Lower lobe of right lung (tissue), 2 donors: ENCODE measurements around the gene NCOA3. TPM values are rescaled to one million over a fixed set of nuclear protein-coding genes. Genes with fewer than 3 reads are reported as not detected.

Experiments used
- ATAC-seq, 2 donors: fragments of 200-7000 bp; cut with Tn5 transposase; one replicate each; pipeline ENCODE4 v1.9.1; 2020 to 2022; ENCODE audit warnings: mild to moderate bottlenecking in 2 of 2, moderate library complexity in 2 of 2
- DNase-seq: peaks from one replicate; pipeline ENCODE4 v3.0.0-alpha.2; 2020
- H3K27ac ChIP-seq: fragments of 200-600 bp; one replicate; pipeline ENCODE4 v1.8.0; 2022
- H3K27me3 ChIP-seq: fragments of 200-600 bp; one replicate; pipeline ENCODE4 v1.8.0; 2022; ENCODE audit warnings: low read depth
- H3K36me3 ChIP-seq: fragments of 200-600 bp; one replicate; pipeline ENCODE4 v1.8.0; 2022; ENCODE audit warnings: mild to moderate bottlenecking
- H3K4me1 ChIP-seq: fragments of 200-600 bp; one replicate; pipeline ENCODE4 v1.8.0; 2022
- H3K4me3 ChIP-seq: fragments of 200-600 bp; one replicate; pipeline ENCODE4 v1.8.0; 2022; ENCODE audit warnings: mild to moderate bottlenecking
- H3K9me3 ChIP-seq: fragments of 200-600 bp; one replicate; pipeline ENCODE4 v1.8.0; 2022
- intact Hi-C: fragments of 100-400 bp; cut with DNase I; formaldehyde crosslinking; loops from one replicate; pipeline ENCODE4 v1.11.0; 2022
- total RNA-seq: library from RNA; stranded (reverse); fragmentation: NEBNext Ultra II Directional; extraction: Animal tissue kit (Norgen Biotek cat#: 25700); gene quantifications from one replicate; pipeline ENCODE4 v1.2.1, GENCODE V29; 2021
- TF ChIP-seq, protein P1 (sequence below): fragments of 200-600 bp; IDR thresholded peaks from one replicate; pipeline ENCODE4 v1.8.0; 2022; ENCODE audit warnings: antibody characterized with exemption, mild to moderate bottlenecking
- donor health status: DM: no; HTN: yes; CAD: no; lungs with severe emphysema.

Gene NCOA3
- total RNA-seq, 1 donor from 2014 or later = 42.1 TPM

DNA sequence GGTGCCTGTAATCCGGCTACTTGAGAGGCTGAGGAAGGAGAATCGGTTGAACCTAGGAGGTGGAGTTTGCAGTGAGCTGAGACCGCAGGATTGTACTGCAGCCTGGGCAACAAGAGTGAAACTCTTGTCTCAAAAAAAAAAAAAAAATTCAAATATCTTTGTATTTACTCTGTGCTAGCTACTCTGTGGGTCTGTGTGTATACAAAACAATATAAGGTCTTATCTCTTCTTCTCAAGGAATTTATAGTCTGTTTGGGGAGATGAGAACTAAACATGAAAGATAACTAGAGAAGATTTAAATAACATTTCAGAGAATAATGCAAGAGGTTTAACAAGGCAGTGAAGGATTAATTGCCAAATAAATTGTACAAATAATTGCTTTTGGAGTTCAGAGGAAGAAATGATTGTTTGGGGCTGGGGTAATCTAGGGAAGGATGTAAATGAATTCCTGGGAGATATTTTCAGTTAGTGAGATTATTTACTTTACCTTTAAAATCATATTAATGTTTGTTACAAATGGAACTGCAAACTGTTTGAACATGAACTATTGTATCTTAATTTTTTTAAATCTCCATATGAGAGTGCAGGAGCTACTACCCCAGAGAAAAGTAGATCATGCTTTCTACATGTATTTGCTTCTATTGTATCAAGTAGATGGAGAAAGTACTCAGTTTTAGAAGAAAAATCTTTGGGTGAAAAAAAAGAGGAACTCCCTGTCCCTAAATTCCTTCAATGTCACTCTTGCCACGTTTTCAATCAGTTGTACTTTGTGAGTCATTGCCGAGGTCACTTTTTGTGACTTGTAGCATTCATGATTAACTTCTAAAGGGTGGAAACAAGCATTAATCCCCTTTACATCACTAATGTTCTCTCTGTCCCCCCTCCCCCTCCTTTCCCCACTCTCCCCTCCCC lies 39.0 kb downstream of the NCOA3 start:
- intact Hi-C loops = no loop called here
- Histone ChIP-seq H3K27me3 (no peaks in the 10 kb centered on the region), H3K4me3 (no peak overlapping the region), H3K36me3 (no peaks in the 10 kb centered on the region), H3K9me3 (no peaks in the 10 kb centered on the region), H3K4me1 (peaks cover 24% of the 10 kb centered on the region), H3K27ac (no peak overlapping the region)
- ATAC-seq = no peak
- DNase-seq = no peak
- TF ChIP-seq, protein P1, sequence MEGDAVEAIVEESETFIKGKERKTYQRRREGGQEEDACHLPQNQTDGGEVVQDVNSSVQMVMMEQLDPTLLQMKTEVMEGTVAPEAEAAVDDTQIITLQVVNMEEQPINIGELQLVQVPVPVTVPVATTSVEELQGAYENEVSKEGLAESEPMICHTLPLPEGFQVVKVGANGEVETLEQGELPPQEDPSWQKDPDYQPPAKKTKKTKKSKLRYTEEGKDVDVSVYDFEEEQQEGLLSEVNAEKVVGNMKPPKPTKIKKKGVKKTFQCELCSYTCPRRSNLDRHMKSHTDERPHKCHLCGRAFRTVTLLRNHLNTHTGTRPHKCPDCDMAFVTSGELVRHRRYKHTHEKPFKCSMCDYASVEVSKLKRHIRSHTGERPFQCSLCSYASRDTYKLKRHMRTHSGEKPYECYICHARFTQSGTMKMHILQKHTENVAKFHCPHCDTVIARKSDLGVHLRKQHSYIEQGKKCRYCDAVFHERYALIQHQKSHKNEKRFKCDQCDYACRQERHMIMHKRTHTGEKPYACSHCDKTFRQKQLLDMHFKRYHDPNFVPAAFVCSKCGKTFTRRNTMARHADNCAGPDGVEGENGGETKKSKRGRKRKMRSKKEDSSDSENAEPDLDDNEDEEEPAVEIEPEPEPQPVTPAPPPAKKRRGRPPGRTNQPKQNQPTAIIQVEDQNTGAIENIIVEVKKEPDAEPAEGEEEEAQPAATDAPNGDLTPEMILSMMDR = no peak

DNA sequence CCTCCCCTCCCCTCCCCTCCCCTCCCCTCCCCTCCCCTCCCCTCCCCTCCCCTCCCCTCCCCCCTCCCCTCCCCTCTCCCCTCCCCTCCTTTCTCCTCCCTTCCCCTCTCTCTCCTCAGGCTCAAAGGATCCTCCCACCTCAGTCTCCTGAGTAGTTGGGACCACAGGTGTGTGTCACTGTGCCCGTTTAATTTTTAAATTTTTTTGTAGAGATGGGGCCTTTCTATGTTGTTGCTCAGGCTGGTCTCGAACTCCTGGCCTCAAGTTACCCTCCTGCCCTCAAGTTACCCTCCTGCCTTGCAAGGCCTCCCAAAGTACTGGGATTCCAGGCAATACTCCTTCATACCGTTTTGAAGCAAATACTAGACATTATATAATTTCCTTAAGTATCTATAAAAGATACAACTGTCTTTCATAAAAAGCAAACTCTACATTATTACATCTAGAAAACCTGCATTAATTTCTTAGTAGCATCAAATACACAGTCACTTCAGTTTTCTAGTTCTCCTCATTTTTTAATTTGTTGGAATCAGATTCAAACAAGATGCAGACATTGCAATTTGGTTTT lies 39.8 kb downstream of the NCOA3 start:
- Histone ChIP-seq H3K4me3 (no peak overlapping the region), H3K4me1 (peaks cover 31% of the 10 kb centered on the region), H3K36me3 (no peaks in the 10 kb centered on the region), H3K27ac (no peak overlapping the region), H3K9me3 (no peaks in the 10 kb centered on the region), H3K27me3 (no peaks in the 10 kb centered on the region)
- intact Hi-C loops = no loop called here
- DNase-seq (no peak), ATAC-seq (no peak)
- TF ChIP-seq, protein P1 = no peak

DNA sequence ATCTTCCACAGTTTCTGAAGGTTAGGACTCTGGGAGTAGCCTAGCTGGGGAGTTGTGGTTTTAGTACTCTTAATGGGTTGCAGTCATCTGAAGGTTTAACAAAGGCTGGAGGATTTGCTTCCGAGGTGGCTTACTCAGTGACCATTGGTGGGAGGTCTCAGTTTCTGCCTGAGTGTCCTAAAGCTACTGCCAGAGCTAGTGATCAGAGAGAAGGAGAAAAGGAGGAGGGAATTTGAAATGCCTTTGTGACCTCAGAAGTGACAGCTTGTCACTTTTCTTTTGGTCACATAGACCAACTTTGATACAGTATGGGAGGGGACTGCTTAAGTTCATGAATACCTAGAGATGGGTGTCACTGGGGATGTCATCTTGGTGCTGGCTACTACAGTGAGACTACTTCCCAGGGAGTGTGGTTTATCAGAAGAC lies 41.3 kb downstream of the NCOA3 start:
- Histone ChIP-seq H3K4me3 (no peak overlapping the region), H3K36me3 (no peaks in the 10 kb centered on the region), H3K27me3 (no peaks in the 10 kb centered on the region), H3K27ac (no peak overlapping the region), H3K4me1 (peaks cover 35% of the 10 kb centered on the region), H3K9me3 (no peaks in the 10 kb centered on the region)
- ATAC-seq (no peak), DNase-seq (no peak)
- intact Hi-C loops = no loop called here
- TF ChIP-seq, protein P1 = no peak

DNA sequence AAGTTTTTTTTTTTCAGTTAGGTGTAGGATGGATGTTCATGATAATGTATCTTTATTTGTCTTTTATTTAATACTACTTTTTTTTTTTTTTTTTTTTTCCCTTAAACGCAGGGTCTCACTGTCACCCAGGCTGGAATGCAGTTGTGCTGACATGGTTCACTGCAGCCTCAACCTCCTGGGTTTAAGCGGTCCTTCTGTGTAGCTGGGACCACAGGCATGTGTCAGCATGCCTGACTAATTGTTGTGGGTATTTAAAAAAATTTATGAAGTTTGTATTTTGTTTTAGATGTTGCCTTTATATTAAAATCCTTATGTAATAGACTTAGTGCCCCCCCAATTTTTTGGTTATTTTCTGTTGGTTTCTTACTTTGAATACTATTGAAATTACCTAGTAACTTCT lies 42.6 kb downstream of the NCOA3 start:
- no peaks in the 10 kb centered on the region for H3K36me3 ChIP-seq
- DNase-seq (no peak), ATAC-seq (no peak)
- intact Hi-C loops = no loop called here
- TF ChIP-seq, protein P1 = no peak
- no peaks in the 10 kb centered on the region for H3K9me3 ChIP-seq
- no peaks in the 10 kb centered on the region for H3K27me3 ChIP-seq
- H3K4me3 ChIP-seq = no peak overlapping the region
- H3K27ac ChIP-seq = no peak overlapping the region
- H3K4me1 ChIP-seq = peaks cover 35% of the 10 kb centered on the region

DNA sequence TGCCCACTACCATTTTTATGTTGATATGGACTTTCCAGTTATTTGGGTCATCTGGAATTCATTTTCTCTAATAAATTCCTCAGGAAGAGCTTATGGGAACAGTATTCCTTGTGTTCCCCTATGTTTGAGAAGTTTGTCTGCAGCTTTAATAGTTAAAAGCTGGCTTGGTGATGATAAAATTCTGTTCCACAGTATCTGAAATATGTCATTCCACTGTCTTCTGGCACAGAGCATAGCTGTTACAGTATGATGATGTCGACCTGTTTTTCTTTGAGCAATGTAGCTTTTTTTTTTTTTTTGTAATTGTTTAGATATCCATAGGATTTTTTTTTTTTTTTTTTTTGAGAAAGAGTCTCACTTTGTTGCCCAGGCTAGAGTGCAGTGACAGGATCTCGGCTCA lies 43.2 kb downstream of the NCOA3 start:
- DNase-seq (no peak), ATAC-seq (no peak)
- H3K36me3 ChIP-seq = no peaks in the 10 kb centered on the region
- TF ChIP-seq, protein P1 = no peak
- no peaks in the 10 kb centered on the region for H3K9me3 ChIP-seq
- H3K4me3 ChIP-seq = no peak overlapping the region
- H3K27me3 ChIP-seq = no peaks in the 10 kb centered on the region
- H3K27ac ChIP-seq = no peak overlapping the region
- intact Hi-C loops = no loop called here
- H3K4me1 ChIP-seq = peaks cover 35% of the 10 kb centered on the region
